ENCODE measurements around the gene TMEM266.

Gene TMEM266

GRCh38 chr15:76162784-76163456 lies 103.1 kb downstream of the TMEM266 start:
- no peak for DNase-seq (ENCODE audit: low read depth)

GRCh38 chr15:76163457-76164295 lies 103.9 kb downstream of the TMEM266 start:
- no peak for DNase-seq (ENCODE audit: low read depth)

DNA sequence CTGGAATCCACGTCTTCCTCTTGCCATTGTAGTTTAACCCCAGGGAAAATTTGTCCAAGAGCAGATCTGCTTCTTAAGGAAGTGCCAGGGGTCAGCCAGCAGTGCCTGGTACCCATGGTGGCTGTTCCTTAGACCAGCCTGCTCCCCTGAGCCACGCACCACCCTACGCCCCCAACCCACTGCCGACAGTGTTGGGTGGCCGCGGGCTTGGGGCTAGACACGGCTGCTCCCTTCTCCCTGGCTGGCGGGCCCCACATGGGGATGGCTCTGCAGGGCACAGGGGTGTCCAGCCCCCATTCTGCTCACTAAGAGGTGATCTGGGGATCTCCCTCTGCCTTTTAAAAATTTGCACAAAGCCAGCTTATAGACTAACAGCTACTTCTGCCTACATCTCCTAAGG lies 104.8 kb downstream of the TMEM266 start:
- DNase-seq (ENCODE audit: low read depth): no peak

DNA sequence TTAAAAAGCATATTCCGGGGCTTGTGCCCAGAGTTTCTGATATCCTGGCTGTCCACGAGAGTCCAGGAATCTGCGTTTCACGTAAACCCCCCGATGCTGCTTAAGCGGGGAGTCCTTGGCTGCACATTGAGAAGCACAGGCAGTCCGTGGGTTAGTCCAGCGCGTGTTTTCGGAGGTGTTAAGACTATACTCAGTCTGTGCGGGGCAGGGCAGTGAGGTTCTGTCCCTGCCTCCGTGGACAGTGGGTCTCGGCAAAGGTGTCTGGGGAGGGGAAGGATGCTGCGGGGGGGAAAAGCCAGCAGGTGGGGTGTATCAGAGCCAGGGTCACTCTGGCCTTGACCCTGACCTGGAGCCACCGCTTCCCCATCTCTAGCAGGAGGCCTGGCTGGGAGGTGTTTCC lies 106.2 kb downstream of the TMEM266 start:
- no peak for DNase-seq (ENCODE audit: low read depth)

- no peak for DNase-seq (ENCODE audit: low read depth)
These were observed 108.6 kb downstream of the TMEM266 start for GRCh38 chr15:76168237-76168984.

DNA sequence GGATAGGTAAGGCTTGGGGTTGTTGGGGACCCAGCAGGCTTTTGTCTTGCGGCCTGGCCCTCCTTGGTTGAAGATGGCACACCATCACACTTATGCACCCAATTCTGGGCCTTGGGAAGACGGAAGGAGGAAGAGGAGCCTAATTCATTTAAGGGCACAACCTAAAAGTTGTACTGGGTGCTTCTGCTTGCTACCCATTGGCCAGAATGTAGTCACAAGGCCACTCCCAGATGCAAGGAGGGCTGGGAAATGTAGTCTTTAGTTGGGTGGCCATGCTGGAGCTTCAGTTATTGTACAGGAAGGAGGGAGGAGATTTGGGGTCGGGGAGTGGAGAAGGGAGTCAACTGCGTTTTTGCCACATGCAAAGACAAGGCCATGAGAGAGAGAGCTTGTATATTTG lies 109.2 kb downstream of the TMEM266 start:
- DNase-seq (ENCODE audit: low read depth): no peak

DNA sequence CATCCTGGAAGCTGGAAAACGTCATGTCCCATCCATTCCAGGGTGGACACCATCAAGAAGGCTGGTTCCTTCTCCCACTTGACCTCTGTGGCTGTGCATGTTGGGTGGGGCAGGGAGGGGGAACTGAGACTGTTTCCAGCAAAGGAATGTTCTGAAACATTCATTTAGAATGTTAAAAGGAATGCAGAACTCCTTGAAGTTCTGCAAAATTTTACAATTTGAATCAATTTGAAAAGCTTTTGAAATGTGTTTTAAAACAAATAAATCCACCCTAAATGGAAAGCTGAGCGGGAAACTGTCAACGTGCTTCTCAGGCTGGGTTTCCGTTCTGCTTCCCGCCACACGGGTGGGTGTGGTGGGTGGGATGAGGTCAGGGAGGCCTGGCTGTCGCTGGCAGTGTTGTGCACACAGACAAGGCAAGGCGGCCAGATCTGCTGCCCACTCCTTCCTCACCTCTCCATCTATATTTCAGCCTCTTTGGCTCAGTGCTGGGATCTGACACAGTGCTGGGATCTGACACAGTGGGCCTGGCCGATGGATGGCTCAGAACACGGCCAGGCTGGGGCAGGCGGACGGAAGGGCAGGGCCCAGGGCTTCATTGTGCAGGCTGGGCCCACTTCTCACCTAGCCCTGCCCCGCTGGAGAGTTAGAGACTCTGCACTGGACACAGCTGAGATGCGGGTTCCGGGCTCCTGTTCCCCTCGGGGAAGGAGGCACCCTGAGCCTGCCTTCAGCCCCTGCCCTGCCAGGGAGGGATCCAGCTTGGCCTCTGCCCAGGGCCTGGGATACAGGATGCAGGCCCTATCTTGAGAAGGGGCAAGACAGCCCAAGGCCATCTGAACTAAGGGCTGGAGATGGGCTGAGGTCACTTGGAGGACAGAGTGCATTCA lies 110.4 kb downstream of the TMEM266 start:
- DNase-seq (ENCODE audit: low read depth): no peak

- no peak for DNase-seq (ENCODE audit: low read depth)
These were observed 113.0 kb downstream of the TMEM266 start for GRCh38 chr15:76172782-76173181.

DNA sequence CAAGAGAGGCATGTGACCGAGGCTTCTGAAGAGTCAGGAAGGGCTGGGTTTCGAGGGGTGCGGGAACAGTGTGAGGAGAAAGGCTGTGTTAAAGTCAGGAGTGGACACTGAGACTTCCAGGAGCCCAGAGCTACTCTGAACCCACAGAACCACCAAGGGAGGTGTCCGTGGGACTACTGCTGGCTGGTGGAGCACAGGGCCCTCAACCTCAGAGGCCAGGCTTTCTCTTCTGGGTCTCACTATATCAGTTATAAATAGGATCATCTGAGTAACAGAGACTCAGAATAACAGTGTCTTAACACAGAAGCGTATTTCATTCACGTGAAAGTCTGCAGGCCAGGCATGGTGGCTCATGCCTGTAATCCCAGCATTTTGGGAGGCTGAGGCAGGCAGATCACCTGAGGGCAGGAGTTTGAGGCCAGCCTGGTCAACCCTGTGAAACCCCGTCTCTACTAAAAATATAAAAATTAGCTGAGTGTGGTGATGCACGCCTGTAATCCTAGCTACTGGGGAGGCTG lies 113.6 kb downstream of the TMEM266 start:
- no peak for DNase-seq (ENCODE audit: low read depth)

DNA sequence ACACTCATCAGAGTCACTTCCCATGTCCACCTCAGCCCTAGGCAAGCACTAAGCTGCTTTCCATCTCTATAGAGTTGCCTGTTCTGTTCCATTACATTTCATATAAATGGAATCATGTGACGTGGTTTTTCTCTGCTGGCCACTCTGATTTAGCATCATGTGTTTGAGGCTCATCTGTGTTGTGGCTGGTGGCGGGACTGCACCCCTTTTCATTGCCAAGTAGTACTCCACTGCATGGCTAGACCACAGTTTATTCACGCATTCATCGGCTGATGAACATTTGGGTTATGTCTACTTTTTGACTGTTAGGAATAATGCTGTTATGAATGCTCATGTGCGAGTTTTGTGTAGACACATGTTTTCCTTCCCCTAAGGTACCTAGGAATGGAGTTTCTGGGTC lies 114.9 kb downstream of the TMEM266 start:
- DNase-seq (ENCODE audit: low read depth): no peak

- DNase-seq (ENCODE audit: low read depth): no peak
These were observed 115.7 kb downstream of the TMEM266 start for GRCh38 chr15:76175442-76175841.

DNA sequence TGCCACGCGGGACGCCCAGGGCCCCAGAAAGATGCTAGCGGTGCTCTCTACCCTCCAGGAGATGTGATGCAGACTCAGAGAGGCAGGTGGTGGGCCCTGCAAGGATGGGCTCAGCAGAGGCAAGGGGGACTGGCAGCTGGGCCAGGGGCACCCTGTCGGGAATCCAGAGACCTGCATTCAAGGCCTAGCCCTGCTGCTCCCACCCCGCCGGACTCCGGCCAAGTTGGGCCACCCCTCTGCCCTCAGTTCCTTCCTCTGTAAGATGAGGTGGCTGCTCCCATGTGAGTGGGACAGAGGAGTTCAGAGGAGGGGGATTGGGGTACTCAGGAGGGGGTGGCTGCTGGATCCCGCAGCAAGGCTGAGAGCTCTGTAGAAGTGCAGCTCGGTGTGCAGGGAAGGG lies 116.3 kb downstream of the TMEM266 start:
- DNase-seq (ENCODE audit: low read depth): no peak

GRCh38 chr15:76176487-76177085 lies 116.8 kb downstream of the TMEM266 start:
- no peak for DNase-seq (ENCODE audit: low read depth)

DNA sequence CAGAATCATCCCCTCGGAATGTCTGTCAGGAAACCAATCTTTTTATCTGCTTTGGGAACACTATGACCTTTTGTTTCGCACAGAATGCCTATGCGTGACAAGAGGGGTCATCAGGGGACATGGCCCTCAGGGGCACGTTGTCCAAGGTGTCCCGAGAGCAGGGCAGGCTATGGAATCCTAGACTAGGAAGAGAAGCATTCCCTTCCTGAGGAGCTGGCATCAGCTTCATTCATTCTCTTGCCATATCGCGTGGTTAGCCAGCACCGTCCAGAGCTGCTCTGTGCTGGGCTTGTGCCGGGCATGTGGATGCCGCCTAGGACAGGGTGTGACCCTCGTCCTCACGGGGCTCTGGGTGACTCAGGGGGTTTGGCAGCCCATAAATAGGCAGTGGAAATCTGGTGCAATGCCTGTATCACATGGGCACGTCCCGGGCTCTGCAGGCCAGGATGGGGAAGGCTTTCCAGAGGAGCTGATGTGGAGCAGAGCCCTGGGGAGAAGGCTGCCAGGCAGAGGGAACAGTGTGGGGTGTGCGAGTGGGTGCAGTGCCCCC lies 117.8 kb downstream of the TMEM266 start:
- peak; percentile 75 for DNase-seq (ENCODE audit: low read depth)

DNA sequence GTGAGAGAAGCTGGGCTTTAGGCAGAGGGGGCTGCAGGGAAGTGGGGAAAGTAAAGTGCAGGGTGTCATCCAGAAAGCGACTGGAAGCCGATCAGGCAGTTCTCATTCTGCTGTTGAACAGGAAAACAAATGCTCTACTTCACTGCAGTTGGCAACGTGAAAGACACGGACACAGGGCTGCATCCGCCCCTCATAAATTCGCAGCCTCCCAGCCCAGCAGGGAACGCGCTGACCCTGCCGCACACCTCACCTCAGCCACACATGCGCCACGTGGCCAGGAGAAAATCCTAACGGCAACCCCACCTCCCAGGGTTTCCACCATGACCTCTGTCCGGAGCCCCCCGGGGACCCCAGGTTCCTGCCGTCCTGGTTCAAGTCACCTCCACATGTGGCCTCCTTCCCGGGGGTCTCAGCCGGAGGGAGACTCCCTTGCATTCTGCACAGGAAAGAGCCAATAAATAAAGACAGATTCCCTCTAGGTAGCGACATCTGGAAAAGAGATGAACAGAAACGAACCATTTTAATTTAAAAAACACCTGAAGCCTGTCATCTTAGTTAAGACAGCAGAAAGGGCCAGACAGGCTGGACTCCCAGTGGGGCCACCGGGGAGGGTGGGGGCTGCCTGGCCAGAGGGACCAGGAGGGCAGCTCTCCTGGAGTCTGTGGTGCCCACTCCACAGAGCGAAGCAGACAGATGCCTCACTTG lies 118.7 kb downstream of the TMEM266 start:
- DNase-seq (ENCODE audit: low read depth): no peak

DNA sequence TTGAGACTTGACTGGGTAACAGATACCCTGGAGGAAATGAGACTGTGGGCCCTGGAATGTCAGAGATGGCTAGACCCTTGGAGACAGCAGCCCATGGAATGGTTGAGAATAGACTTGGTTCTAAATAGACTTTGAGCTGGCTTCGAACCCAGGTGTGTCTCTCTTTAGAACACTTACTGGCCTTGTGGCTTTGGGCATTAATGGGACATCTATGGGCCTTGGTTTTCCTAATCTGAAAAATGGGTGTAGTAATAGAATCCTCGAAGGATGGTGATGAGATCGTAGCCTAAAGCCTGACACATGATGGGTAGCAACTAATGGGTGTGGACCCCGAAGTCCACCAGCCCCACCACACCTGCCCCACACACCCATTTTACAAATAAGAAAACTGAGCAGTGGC lies 119.2 kb downstream of the TMEM266 start:
- no peak for DNase-seq (ENCODE audit: low read depth)

GRCh38 chr15:76180321-76180720 lies 120.5 kb downstream of the TMEM266 start:
- no peak for DNase-seq (ENCODE audit: low read depth)

GRCh38 chr15:76181705-76182107 lies 121.9 kb downstream of the TMEM266 start:
- no peak for DNase-seq (ENCODE audit: low read depth)

DNA sequence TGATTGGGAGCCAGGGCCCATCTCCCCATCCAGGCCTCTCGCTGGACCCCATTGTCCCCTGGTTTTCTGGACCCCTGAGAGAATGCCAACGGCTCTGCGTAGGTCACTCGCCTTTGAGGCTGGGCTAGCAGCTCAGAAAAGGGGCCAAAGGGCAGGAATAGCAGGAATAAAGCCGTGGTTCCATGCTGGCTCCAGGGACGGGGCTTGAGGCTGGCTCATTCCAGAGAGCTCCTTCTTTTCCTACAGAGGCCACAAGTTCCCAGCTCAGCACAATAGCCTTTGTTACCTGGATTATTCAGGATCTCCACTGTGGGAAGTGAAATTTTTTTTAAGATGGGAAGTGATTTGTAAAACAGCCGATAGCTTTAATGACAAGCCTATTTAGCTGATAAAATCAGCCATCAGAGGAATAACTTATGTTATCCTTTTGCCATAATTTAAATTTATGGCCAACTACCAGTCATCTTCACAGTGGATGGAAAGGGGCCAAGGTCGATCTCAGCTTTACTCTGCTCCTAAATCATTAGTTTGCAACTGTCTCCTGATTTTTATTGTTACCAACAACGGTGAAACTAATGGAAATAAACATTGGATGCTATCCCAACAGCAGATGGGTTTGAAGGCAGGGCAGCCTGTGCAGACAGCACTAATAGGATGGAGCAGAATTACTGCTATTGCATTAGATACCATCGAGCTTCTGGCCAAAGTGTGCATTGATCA lies 124.3 kb downstream of the TMEM266 start:
- DNase-seq (ENCODE audit: low read depth): no peak

DNA sequence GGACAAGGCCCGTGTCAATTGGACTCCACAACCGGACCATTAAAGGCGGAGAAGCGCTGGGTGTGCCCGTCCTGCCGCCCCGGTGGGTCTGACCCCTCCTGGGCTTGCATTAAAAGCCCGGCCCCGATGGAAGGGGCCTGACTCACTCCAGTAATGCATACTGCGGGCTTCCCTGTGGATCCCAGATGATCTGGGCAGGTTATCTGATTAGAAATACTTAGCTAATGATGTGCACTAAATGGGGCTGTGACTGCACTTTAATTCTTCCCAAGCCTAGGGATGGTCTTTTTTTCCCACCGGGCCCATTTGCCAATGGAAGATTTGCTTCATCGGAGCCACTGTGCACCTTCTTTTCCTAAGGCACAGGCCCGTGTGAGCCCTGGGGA lies 124.9 kb downstream of the TMEM266 start:
- DNase-seq (ENCODE audit: low read depth): no peak
